ENCODE measurements around the gene TEAD4. TPM values are rescaled to one million over a fixed set of nuclear protein-coding genes. Genes with fewer than 3 reads are reported as not detected.
"Not testable (repeated sequence)": the region's sequence is repeated elsewhere in the genome, so short reads cannot be mapped to it uniquely, and the experiment has no call there.

Gene TEAD4
- total RNA-seq, 1 donor from 2014 or later, result 15.8 TPM

DNA sequence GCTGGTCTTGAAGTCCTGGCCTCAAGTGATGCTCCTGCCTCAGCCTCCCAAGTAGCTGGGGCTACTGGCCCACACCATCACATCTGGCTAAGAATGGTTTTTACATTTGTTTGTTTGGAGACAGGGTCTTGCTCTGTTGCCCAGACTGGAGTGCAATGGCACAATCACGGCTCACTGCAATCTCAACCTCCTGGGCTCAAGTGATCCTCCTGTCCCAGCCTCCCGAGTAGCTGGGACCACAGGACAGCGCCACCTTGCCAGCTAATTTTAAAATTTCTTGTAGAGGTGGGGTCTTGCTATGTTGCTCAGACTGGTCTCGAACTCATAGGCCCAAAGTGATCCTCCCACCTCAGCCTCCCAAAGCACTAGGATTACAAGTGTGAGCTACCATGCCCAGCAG is 89.3 kb downstream of the TEAD4 start:
- no peak for DNase-seq (ENCODE audit: low spot score)

GRCh38 chr12:3049176-3049575 is 90.0 kb downstream of the TEAD4 start:
- DNase-seq (ENCODE audit: low spot score), result no peak

DNA sequence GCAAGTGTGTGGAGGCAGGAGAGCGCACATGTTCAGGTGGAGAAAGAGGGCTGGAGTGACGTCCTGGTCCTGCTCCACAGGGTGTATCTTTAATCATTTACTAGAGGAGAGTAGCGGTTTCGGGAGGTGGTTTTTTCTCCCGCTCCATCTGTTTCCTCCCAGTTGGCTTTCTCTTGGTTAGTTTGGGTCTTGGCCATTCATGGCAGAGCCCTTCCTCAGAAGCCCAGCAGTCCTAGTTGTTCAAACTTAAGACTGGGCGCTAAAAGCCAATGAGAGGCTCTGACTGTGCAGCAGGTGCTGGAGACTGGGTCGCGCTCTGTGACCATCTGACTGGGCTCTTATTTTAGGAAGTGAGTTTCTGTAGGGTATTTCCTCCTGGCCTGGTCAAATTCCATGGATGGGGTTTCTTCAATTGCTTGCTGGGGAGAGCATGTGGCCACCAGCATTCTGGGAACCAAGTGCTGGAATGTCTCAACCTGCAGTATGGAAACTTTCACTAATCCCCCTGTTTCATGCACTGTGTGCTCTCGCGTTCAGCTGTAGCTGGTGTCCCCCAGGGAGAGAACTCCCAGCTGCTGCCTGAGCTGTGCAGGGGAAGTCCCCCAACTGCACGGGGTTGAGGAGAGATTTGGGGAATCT is 90.5 kb downstream of the TEAD4 start:
- DNase-seq (ENCODE audit: low spot score), result no peak

DNA sequence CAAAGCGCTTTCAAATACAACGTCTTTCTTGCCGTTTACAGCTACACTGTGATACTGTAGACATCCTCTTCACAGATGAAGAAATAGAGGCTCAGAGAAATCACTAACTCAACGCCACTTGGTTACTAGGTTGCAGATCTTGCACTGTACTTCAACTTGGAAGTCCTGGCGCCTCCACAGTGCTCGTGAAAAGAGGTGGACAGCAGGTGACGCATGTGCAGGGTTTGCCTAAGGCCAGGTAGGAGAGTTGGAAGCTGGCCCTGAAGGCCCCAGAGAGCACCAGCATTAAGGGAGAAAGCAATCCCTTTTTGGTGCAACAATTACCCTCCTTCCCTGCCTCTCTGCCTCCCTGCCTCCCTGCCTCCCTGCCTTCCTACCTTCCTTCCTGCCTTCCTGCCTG is 95.2 kb downstream of the TEAD4 start:
- DNase-seq (ENCODE audit: low spot score), result no peak

- DNase-seq (ENCODE audit: low spot score), result no peak
Measured at GRCh38 chr12:3055026-3055703, 96.0 kb downstream of the TEAD4 start.

- no peak for DNase-seq (ENCODE audit: low spot score)
Measured at GRCh38 chr12:3055704-3056467, 96.7 kb downstream of the TEAD4 start.

DNA sequence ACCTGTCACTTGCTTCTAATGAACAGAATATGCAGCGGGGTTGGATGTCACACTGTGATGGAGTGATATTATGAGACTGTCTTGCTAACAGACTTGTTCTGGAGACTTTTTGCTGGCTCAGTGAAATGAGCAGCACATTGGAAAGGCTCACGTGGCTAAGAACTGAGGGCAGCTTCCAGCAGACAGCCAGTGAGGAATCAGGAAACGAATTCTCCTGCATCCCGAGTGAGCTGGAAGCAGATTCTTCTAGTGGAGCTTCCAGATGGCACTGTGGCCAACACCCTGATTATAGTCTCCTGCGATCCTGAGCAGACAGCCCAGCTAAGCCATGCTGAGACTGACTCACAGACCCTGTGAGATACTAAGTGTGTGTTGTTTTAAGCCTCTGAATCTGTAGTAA is 101.9 kb downstream of the TEAD4 start:
- DNase-seq (ENCODE audit: low spot score), result no peak

DNA sequence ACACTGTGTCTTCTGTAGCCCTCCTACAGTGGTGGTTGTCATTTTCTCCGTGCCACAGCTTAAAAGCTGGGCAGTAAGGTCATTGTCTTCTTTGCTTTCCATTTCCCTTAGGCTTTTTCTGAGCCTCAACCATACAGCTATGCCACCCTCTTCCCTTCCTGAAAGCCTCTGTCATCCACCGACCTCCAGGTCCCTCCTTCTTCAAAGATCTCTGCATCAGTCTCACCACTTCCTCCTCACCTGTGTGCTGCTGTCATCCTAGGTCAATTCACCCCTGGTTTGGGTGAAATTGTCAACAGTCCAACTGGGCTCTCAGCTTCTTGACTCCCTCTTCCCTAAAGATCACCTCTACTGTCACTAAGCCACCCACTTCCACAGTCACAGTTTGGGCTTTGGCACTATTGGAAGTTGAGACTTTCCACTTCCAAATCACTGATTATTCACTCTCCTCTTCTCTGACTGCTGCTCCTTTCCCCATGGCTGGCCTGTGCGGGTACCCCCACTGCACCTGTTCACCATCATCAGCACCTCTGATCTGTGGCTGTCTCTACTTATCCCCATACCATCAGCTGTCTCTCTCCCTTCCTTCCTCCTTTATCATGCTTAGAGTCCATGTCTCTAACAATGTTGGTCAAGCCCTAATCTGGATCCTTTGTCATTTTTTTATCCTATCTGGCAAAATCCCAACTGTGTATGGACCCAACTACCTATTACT is 102.5 kb downstream of the TEAD4 start:
- DNase-seq (ENCODE audit: low spot score), result no peak

- no peak for DNase-seq (ENCODE audit: low spot score)
Measured at GRCh38 chr12:3065300-3065699, 106.1 kb downstream of the TEAD4 start.

GRCh38 chr12:3065846-3066245 is 106.6 kb downstream of the TEAD4 start:
- DNase-seq (ENCODE audit: low spot score), result not testable (repeated sequence)

DNA sequence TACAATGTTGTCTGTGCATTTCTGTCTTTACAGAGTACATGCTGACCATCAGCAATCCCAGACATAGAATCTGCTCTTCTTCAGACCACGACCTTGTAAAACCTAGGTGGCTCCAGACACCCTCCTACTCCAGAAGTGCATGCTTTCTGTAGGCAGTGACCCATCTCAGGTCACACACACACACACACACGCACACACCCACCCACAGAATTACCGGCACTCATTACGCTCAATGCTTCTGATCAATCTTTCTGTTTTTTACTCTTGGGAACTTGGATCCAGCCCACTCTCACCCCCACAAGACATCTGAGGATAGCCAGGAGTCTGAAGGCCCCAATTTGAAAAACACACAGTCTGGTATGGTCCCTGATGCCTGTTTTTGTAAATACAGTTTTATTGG is 110.5 kb downstream of the TEAD4 start:
- no peak for DNase-seq (ENCODE audit: low spot score)

DNA sequence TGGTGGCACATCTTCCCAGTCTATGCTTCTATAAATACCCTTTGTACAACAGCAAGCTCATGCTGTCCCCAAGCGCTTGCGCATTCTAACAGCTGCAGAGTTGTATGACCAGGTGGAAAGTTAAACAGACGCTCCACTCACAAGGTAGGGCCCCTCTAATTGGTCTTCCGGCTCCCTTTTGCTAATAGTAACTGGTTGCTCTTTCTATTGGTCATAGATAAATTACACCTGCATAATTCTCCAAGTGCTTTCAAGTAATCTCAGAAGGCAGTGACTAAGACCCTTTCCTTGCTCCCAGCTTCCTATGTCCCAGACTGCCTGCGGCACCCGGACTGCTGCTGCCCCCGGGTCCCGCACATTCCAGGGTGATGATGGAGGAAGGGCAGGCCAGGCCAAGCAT is 111.9 kb downstream of the TEAD4 start:
- DNase-seq (ENCODE audit: low spot score), result no peak

DNA sequence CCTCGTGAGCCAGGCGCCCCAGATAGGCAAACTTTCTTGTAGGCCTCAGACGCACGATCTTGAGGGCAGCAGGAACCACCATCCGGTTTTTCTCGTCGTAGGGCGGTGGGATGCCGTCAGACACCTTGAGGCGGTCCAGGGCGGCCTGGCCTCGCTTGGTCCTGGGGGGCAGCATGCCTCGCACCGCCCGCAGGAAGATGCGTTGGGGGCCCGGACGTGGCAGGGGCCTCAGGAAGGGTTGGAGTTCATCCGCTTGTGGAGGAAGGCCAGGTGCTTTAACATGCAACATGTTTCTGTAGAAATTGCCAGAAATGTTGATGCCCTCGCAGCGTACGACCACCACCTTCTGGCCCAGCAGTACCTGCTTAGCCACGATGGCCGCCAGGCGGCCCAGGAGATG is 112.5 kb downstream of the TEAD4 start:
- DNase-seq (ENCODE audit: low spot score), result no peak

DNA sequence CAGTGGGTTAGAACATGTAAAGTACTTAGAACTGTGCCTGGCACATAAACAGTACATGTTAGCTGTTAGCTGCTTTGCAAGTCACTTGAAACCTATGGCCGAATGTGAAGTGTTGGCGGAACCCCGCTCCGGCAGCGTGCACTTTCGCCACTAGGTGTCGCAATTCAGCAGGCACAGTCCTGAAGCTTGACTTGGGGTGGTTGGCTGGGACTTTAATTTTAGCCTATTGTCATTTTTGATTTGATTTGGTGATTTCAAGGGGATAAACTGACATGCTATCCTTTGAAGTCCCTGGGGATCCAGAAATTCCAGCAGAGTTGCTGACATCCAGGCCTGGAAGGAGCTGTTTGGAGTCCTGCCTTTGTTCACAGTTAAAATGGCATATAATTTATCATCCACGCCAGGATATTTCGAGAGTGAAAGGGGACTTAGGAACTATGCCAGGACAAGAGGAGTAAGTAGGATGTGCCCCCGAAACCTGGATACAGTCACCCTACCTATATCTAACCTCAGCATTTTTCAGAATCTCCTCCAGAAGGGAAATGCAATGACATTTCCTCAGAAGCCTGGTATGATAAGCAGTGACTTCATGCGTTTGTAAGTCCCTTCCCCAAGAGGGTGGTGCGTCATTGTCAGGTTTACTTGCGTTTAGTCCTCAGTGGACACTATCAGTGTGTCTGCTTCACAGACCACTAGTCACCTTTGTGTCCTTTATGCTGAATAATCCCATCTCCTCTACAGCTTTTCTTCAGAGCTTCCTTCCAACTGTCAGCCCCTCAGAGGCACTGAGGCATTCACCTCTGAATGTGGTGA is 114.4 kb downstream of the TEAD4 start:
- peak; percentile 89 for DNase-seq (ENCODE audit: low spot score)

DNA sequence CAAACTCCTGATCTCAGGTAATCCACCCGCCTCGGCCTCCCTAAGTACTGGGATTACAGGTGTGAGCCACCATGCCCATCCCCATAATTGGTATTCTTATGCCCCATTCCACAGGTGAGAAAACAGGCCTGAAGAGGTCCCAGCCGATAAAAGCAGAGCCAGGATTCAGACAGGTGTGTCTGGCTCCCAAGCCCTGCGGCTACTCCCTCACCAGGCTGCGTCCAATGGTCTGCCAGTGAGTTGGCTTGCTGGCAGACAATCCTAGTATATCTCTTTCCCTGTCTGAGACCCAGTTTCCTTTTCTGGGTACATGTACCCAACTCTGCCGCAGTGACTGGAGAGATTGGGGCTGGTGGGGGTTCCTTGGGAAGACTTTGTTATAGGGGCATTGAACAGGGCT is 116.1 kb downstream of the TEAD4 start:
- DNase-seq (ENCODE audit: low spot score), result no peak

DNA sequence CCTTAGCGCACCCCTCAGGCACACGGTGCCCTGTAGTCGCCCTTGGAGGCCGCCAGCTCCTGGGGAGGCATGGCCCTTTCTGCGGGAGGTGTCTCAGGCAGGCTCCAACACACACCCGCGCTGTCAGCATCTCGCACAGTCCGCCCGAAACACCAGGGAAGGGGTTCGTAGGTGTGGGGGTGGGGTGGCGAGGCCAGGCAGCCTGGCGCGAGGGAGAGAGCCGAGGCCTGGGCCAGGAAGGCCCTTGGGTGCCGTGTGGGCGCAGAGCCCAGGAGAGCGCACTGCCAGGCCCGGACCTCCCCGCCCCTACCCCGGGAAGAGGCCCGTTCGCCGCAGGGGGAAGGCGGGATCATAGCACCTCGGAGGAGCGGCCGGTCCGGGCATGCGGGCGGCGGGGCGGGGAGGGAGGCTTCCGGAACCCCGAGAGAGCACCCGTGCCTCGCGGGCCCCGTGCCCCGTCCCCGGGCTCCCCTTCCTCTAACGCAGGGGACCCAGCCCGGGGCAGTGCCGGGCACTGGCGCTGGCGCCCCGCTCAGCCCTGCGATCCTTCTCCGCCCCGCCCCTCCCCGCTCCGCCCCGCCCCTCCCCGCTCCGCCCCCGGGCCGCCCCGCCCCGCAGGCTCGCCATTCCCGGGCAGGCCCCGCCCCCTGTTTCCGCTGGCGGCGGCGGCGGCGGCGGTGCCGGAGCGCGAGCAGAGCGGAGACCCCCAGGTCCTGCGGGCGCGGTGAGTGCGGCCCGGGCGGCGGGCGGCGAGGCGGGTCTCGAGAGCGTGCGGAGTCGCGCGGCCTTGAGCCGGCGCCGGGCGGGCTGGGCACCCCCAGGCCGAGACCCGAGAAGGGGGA is 117.8 kb downstream of the TEAD4 start, which contains the start of gene TSPAN9:
TSPAN9 (plus strand) TSS at position 650 of the 842 bp plus-strand sequence. CDS start 123,815 bp downstream, outside the sequence.
- DNase-seq (ENCODE audit: low spot score), result peak; percentile 71

DNA sequence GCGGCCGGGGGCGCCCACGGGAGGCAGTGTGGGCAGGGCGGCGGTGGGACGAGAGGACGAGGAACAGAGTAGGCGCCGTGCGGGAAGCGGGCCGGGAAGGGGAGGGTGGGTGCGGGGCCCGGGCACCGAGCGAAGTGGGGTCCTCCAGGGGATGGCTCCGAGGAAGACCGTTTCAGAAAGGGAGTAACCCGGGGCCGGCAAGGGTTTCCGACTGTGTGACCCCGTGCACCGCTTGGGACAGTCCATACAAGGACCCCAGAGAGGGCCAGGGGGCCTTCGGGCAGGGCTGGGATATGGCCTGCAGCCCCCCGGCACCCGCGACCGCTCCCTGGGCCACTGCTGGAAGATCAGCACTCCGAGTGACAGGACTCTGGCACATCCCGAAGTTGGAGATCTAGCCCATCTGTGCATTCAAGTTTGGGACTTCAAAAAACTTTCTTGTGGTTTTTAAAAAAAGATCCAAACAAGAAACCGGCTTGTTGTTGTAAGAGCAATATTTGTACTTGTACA is 118.4 kb downstream of the TEAD4 start:
- peak; percentile 51 for DNase-seq (ENCODE audit: low spot score)

DNA sequence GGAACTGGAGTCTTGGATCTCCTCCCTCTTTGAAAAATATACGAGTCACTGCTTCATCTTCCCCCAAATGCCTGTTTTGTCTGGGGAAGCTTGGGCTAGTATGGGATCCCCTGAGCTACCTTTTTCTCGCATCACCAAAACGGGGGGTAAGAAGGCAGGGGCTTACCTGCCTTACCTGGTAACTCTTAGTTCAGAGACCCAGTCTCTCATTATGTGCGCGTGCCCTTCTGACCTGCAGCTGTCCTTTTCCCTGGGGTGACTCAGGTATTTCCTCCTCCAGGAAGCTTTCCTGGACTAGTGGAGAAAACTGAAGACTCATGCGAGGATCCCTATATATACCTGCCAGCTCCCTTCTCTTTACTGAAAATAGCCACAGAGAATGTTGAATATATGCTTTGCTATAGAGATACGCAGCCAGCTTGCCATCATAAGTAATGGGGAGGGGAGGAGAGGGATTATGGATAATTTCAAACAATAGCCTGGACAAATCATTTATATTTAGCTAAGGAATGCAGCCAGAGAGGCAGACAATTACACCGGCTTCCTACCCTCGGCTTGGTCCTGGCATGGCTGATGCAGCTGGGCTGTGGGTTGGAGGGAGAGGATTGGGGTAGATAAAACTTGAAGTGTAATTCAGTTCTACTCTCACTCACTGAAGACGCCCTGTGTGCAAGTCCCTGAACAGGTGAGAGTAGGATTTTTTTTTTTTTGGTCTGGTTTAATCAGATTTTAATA is 119.1 kb downstream of the TEAD4 start:
- DNase-seq (ENCODE audit: low spot score), result no peak

DNA sequence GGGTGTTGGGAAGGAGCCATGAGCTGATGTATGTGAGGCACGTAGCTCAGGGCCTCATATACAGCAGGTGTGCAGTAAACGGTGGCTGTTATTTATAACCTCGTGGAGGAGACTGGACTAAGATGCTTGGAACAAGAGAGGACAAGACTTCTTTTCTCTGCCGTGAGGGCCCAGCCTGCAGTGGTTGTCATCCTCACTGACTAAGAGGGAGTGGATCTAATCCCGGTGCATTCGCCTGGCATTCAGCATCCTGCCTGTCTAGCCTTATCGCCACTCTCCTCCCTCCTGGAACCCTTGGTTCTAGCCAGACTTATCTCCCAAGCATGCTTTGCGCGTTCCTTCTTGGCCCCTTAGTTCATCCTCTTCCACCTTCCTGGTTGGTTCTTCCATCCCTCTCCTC is 121.9 kb downstream of the TEAD4 start:
- no peak for DNase-seq (ENCODE audit: low spot score)

Measured in ureter (tissue), 1 donor.